HG03378 (cell line): ENCODE data around the gene NKX6-2.
"Not testable (repeated sequence)": the region's sequence is repeated elsewhere in the genome, so short reads cannot be mapped to it uniquely, and the experiment has no call there.

Experiments
- ATAC-seq: cut with Tn5 transposase; IDR thresholded peaks from one replicate; pipeline ENCODE4 v1.9.1; 2021; ENCODE audit warnings: mild to moderate bottlenecking, moderate library complexity; ENCODE audit not compliant: unreplicated experiment

The NKX6-2 gene

GRCh38 chr10:132743196-132743924, 42.6 kb downstream of the NKX6-2 start:
- not testable (repeated sequence) for ATAC-seq

- no peak for ATAC-seq
Measured at GRCh38 chr10:132742837-132743194, 43.1 kb downstream of the NKX6-2 start.

- ATAC-seq: no peak
Measured at GRCh38 chr10:132742167-132742836, 43.6 kb downstream of the NKX6-2 start.

- no peak for ATAC-seq
Measured at GRCh38 chr10:132740588-132740987, 45.4 kb downstream of the NKX6-2 start.

GRCh38 chr10:132739225-132739613, 46.7 kb downstream of the NKX6-2 start:
- ATAC-seq: no peak

- ATAC-seq: no peak
Measured at GRCh38 chr10:132738454-132739224, 47.3 kb downstream of the NKX6-2 start.

GRCh38 chr10:132737390-132738048, 48.4 kb downstream of the NKX6-2 start:
- ATAC-seq: no peak

- no peak for ATAC-seq
Measured at GRCh38 chr10:132735923-132736391, 50.0 kb downstream of the NKX6-2 start.

- ATAC-seq: no peak
Measured at GRCh38 chr10:132735341-132735775, 50.6 kb downstream of the NKX6-2 start.

- ATAC-seq: no peak
Measured at GRCh38 chr10:132733926-132734325, 52.0 kb downstream of the NKX6-2 start.
